ENCODE data around the gene PTGER2. TPM values are rescaled to one million over a fixed set of nuclear protein-coding genes. Genes with fewer than 3 reads are reported as not detected.
A peak's percentile ranks its signal among the peaks of the same experiment; 100 is the strongest.

PTGER2 gene
- total RNA-seq, result 1.00 and 1.1 TPM in 2 replicates
- long read RNA-seq, partial matches to known transcripts, result 0 of 1 reads
- long read RNA-seq, other reads (novel, unspliced or antisense), result 0 of 1 reads

GRCh38 chr14:52313903-52314594 is at the start of gene PTGER2:
Gene PTGER2, plus strand, starts transcription at chr14:52314312. Its CDS starts 237 bp downstream, at chr14:52314549.
- H3K9me3 Mint-ChIP-seq (ENCODE audit: low read depth), result no peaks in the 10 kb centered on the region
- no peak for TF ChIP-seq CTCF (IDR thresholded peaks at IDR 0.05; ENCODE audit: unreplicated experiment)
- peak; percentile 51 for DNase-seq (ENCODE audit: low spot score, unreplicated experiment)
- H3K27me3 Mint-ChIP-seq, result peaks cover 66% of the 10 kb centered on the region
- H3K27ac Mint-ChIP-seq, result peak within 1 kb of the TSS; percentile 73
- H3K4me1 Mint-ChIP-seq (ENCODE audit: low read depth), result peaks cover 13% of the 10 kb centered on the region
- peak within 1 kb of the TSS; percentile 78 for H3K4me3 Mint-ChIP-seq (ENCODE audit: low read depth)
- no peaks in the 10 kb centered on the region for H3K36me3 Mint-ChIP-seq (ENCODE audit: insufficient read depth)

GRCh38 chr14:52265253-52265652 is 48.9 kb upstream of the PTGER2 start:
- Mint-ChIP-seq H3K4me1 (ENCODE audit: low read depth) (peaks cover 9% of the 10 kb centered on the region), H3K9me3 (ENCODE audit: low read depth) (no peaks in the 10 kb centered on the region), H3K27ac (no peak overlapping the region), H3K36me3 (ENCODE audit: insufficient read depth) (no peaks in the 10 kb centered on the region), H3K4me3 (ENCODE audit: low read depth) (no peak overlapping the region), H3K27me3 (peaks cover 70% of the 10 kb centered on the region)
- DNase-seq (ENCODE audit: low spot score, unreplicated experiment), result no peak
- no peak for TF ChIP-seq CTCF (IDR thresholded peaks at IDR 0.05; ENCODE audit: unreplicated experiment)

GRCh38 chr14:52266179-52266578 is 47.9 kb upstream of the PTGER2 start:
- Mint-ChIP-seq H3K4me3 (ENCODE audit: low read depth) (no peak overlapping the region), H3K36me3 (ENCODE audit: insufficient read depth) (no peaks in the 10 kb centered on the region), H3K27ac (no peak overlapping the region), H3K27me3 (peaks cover 79% of the 10 kb centered on the region), H3K4me1 (ENCODE audit: low read depth) (peaks cover 9% of the 10 kb centered on the region), H3K9me3 (ENCODE audit: low read depth) (no peaks in the 10 kb centered on the region)
- no peak for DNase-seq (ENCODE audit: low spot score, unreplicated experiment)
- no peak for TF ChIP-seq CTCF (IDR thresholded peaks at IDR 0.05; ENCODE audit: unreplicated experiment)

GRCh38 chr14:52266782-52267181 is 47.3 kb upstream of the PTGER2 start:
- H3K4me3 Mint-ChIP-seq (ENCODE audit: low read depth), result no peak overlapping the region
- DNase-seq (ENCODE audit: low spot score, unreplicated experiment), result no peak
- H3K4me1 Mint-ChIP-seq (ENCODE audit: low read depth), result peaks cover 9% of the 10 kb centered on the region
- H3K9me3 Mint-ChIP-seq (ENCODE audit: low read depth), result no peaks in the 10 kb centered on the region
- H3K36me3 Mint-ChIP-seq (ENCODE audit: insufficient read depth), result no peaks in the 10 kb centered on the region
- TF ChIP-seq CTCF (IDR thresholded peaks at IDR 0.05; ENCODE audit: unreplicated experiment), result no peak
- peaks cover 85% of the 10 kb centered on the region for H3K27me3 Mint-ChIP-seq
- no peak overlapping the region for H3K27ac Mint-ChIP-seq

GRCh38 chr14:52267501-52268278 is 46.4 kb upstream of the PTGER2 start, which contains the start of gene PTGDR:
Gene PTGDR, plus strand, starts transcription at chr14:52267698. Its CDS starts 117 bp downstream, at chr14:52267815.
- Mint-ChIP-seq H3K4me1 (ENCODE audit: low read depth) (peaks cover 9% of the 10 kb centered on the region), H3K27me3 (peaks cover 88% of the 10 kb centered on the region), H3K36me3 (ENCODE audit: insufficient read depth) (no peaks in the 10 kb centered on the region), H3K4me3 (ENCODE audit: low read depth) (peak within 1 kb of the TSS; percentile 70), H3K27ac (no peak within 1 kb of the TSS), H3K9me3 (ENCODE audit: low read depth) (no peaks in the 10 kb centered on the region)
- peak; percentile 10 for DNase-seq (ENCODE audit: low spot score, unreplicated experiment)
- TF ChIP-seq CTCF (IDR thresholded peaks at IDR 0.05; ENCODE audit: unreplicated experiment), result no peak
